Muscle of arm (tissue), 12 donors: Measurements from ENCODE around the gene EXOC4. TPM values are rescaled to one million over a fixed set of nuclear protein-coding genes. Genes with fewer than 3 reads are reported as not detected.

ENCODE experiments used
- DNase-seq: peaks from one replicate; pipeline ENCODE4 v3.0.0-alpha.2; 2013
- polyA plus RNA-seq, 12 donors: library from polyadenylated mRNA; unstranded; fragments of 120-200 nt; gene quantifications; one replicate each; pipeline ENCODE4 v1.2.1, GENCODE V29; 2013; ENCODE audit not compliant: insufficient read length in 12 of 12

The EXOC4 gene
- polyA plus RNA-seq, 12 donors, result 25.2 to 79.1 (median 55.5) TPM; not detected in 1

DNA sequence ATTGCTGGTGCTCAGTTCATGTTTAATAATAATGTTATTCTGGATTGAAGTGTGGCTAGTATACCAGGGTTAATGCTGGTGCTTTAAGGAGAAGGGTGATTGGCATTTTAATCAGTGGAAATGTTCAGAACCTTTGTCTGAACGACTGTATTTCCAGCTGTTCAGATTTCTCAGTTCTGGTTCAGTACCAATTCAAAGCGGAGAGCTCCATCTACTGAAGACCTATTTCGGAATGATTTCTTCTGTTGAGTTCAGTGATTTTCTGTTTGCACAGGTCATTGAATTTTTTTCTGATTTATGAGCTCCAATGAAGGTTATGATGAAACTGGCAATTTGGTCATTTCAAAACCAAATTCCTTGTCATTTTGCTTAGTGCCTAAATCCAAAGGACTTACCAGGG lies 160.1 kb downstream of the EXOC4 start:
- no peak for DNase-seq

DNA sequence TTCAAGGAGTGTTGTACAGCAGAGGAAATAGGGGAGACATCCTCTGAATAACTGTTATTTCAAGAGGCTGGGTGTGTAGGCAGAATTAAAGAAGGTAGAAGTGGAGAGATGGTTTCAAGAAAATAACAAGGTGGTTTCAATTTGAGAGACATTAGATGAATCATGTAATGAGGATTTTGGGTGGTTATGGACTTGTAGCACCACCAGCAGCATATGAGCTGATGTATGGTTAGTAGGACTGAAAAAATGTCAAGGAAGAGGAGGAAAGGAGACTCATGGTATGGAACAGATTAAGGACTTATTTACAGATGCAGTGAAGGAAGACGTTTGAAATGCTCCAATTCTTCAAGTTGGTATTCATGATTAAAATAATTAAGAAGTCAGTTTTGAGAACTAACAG lies 166.2 kb downstream of the EXOC4 start:
- no peak for DNase-seq

DNA sequence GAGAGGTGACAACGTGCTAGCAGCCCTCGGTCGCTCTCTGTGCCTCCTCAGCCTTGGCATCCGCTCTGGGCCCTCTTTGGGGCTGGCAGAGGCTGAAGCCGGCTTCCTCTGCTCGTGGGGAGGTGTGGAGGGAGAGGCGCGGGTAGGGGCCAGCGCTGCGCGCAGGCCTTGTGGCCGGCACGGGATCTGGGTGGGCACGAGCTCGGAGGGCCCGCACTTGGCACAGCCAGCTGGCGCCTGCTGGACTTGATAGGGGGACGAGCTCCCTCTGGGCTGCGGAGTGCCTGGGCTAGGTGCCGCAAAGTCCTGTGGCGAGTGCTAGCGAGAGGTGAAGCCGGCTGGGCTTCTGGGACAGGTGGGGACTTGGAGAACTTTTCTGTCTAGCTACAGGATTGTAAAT lies 170.7 kb downstream of the EXOC4 start:
- no peak for DNase-seq

DNA sequence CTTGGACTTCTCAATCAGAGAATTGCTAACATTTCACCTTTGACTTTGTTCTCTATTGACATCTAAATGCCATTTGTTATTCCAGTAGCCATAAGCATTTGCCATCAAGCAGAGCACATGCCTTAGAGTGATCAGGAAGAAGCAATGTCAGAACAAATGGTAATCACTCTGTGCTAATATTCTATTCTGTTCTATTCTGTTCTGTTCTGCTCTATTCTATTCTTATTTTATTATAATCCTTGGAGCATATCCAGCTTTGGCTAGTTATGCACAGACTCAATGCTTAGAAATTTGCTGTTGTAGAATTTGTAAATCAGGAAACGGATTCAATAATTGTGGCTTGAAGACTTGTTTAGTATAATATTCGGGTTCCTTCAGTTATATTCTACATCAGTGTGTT lies 175.4 kb downstream of the EXOC4 start:
- DNase-seq, result no peak

DNA sequence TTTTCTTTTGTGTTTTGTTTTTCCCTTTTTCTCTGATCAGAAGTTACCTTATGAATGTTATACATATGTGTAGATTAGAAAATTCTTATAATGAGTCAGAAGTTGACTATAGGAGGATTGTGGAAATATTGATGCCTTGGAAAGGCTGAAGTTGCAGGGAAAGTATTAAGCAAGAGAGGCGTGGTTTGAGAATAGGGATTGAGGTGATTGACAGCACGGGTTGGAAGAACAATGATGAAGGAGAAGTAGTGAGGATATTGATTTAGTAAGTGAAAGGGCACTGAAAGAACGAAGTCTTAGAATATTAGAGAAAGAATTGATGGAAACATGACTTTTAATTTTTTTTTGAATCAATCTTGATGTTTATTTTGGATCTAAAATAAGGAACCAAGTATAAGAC lies 176.0 kb downstream of the EXOC4 start:
- no peak for DNase-seq

DNA sequence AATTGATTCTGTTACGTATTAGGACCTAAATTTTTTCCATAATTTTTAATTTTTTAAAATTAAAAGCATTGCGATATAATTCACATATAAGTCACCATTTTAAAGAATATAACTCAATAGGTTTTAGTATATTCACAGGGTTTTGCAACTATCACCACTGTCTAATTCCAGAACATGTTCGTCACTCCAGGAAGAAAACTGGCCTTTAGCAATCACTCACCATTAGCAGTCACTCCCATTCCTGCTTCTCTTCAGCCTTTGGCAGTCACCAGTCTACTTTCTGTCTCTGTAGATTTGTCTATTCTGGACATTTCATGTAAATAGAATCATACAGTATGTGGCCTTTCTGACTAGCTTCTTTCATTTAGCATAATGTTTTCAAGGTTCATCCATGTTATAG lies 176.5 kb downstream of the EXOC4 start:
- no peak for DNase-seq

DNA sequence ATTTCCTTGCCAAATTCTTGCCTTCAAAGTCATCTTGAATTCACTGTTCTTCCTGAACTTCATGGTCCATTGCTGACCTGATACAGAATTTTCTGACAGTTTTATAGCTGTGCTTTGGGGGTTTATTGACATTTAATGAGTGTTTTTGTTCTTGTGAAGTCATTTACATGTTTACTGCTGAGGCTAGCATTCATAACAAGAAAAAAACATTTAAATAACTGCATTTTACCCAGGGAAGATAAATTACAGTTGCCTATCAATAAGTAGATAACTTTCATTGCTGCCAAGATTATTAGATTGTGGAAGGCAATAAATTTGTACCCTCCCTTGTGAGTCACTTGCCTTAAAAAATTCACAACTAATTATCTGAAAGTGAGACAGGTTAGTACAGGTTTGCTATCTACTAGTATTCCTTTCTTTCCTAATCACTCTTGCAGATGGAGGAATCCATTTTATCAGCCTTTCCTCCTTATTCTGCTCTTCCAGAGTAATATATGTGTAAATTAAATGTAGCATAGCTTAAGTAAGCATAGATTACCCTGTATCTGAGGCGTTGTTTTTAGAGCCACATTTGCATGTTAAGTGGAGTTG lies 178.4 kb downstream of the EXOC4 start:
- DNase-seq, result no peak

DNA sequence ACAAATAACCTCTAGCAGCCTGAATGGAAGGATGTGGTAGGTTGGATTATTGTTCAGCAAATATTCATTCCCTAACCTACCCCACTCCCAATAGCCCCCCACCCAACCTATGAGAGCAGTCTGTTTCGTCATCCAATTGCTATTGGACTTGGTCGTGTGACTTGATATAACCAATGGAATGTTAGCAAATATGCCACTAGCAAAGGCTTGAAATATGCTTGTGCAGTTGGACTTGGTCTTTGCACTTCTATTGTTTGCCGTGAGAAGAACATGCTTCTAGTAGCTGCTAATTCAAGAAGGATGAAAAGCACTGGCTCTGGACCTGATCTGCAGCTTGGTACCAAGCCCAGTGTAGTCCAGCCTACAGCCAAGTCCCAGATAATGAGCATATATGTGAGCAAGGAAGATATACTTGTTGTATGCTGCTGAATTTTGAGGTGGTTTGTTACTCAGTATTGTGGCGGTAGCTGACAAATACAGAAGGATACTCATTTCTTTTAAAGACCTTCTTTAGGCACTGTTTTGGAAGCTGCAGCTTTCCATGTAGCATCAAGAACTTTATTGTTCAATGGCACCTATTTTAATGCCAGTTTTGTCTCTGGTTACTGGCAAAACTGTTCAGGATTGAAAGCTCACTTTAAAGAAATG lies 180.4 kb downstream of the EXOC4 start:
- DNase-seq, result no peak

DNA sequence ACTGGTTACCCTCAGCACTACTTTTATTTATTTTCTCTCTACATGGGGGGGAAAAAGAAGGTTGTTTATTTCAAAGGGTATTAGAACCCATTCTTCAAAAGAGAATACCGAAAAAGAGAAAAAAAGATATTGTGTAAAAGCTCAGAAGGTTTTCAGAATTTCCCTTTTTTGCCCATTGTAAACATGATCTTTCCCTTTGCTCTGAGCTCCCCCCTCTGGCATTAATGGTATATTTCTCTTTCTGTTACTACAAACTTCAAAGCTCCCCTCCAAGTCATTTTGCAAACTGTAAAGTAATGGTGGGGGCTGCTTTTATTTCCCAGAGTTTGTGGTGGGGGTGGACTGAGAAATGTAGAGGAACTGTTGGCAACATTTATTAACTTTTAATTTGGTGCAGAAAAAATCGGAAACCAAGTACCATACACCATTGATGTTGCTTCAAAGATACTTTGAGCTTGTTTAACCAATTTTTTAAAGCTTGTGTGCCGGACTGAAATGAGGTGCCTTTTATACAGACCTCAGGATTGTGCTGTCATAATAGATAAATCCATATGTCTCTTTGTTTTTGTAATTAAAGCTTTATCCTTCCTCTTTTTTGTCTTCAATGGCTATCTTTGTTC lies 181.5 kb downstream of the EXOC4 start:
- DNase-seq, result peak; percentile 37

DNA sequence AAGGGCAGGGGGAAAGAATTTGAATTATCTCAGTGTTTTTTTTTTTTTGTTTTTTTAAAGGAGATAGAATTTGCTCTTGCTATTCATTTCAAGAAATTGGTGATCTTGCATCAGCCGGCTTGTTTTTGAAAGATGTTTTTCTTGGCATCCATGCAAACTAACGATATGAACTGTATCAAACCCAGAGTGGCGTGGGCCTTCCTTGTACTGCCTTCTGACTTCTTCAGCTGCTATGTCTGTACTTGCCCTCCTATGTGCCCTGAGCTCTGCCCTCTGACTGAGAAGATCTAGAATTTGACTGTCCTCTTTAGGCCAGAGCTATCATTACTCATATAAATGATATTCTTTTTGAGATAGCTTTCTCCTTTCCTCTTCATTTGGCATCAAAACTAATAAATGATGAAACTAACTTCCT lies 183.1 kb downstream of the EXOC4 start:
- no peak for DNase-seq

DNA sequence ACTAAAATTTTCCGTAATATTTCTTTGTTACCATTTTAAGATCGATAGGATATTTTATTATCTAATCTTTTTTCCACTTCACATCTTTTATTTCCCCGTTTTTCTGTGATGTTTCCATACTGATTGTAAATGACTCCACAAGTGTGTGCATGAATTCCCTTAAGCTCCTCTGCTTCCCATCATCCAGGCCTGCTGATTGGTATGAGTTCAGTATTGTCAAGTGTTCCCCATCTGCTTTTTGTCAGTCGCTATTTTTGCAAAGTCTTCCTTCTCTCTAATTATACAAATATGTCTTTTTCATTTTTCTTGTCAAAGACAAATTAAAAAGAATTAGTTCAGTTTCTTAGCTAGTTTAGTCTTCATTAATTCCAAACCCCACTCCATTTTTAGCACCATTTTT lies 184.7 kb downstream of the EXOC4 start:
- no peak for DNase-seq

DNA sequence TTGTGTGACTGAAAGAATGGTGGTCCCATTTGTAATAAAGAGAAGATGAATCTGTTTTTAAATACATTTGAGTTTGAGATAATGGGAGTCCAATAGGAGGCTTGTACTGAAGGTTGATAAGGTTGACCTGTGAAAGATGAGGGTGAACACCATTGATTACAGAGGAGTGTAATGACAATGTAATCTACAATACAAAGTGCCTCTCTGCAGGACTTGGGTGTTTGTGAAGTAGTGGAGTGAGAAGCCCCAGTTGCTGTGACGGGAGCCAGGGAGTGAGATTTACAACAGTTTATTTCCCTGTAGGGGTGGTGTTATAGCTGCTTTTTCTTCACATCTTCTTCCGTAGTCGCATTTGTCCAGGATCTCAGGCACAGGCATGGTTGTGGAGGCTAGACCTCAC lies 189.9 kb downstream of the EXOC4 start:
- DNase-seq, result no peak

DNA sequence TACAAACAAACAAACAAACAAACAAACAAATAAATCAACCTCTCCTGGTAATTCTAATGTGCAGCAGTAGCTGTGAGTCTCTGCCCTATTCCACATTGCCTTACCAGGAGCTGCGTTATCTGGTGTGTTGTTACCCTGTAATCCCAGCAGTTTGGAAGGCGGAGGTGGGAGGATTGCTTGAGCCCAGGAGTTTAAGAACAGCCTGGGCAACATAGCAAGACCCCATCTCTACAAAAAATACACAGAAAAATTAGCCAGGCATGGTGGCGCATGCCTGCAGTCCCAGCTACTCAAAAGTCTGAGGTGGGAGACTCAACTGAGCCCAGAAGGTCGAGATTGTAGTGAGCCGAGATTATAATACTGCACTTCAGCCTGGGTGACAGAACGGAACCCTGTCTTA lies 192.7 kb downstream of the EXOC4 start:
- DNase-seq, result no peak

DNA sequence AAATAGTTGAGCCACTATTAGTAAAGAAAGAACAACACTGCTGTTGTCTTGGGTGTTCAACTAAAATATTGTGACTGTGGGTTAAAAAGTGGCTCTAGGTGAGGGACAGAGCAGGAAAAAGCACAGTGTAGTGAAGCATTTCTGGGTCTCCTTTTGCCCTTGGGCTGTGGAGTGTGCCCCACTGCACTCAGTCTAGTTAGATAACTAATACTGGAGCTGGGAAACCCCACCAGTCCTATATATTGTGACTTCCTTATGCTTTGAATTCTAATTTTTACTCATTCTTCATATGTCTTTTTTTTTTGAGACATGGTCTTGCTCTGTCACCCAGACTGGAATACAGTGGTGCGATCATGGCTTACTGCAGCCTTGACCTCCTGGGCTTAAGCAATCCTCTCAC lies 195.1 kb downstream of the EXOC4 start:
- DNase-seq, result no peak

DNA sequence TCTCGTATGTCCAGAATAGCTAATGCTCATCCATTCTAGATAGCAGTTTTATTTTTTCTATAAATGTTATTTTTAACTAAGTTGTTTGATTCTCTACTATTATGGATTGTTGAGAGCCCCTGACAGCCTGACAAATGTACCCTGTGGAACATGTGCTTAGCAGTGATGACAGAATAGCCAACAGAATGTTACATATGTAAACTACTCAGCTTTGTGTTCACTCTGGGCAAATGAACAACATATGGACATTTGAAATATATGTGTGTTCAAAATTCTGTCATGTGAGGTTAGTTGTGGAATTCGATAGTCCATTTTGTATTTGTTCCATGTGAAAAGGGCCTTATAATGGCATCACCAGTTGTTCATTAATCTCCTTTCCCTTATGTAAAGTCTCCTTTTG lies 199.7 kb downstream of the EXOC4 start:
- DNase-seq, result no peak

DNA sequence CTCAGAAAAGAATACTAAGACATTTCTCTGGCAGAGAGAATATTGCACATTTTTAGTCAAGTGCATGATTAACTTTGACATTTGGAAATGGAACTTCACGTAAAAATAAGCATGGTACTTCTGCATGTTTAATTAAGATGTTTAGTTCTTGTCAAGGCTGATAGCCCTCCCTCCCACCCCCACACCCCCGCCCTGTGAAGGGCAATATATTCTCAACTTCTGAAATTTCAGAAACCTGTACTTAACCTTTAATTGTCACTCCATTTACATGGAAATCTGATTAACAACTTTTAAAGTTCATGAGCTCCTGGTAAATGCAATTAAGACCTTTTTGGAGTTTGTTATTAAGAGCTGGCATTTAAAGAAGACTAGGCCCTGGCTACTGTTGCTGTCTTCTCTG lies 205.8 kb downstream of the EXOC4 start:
- DNase-seq, result no peak

DNA sequence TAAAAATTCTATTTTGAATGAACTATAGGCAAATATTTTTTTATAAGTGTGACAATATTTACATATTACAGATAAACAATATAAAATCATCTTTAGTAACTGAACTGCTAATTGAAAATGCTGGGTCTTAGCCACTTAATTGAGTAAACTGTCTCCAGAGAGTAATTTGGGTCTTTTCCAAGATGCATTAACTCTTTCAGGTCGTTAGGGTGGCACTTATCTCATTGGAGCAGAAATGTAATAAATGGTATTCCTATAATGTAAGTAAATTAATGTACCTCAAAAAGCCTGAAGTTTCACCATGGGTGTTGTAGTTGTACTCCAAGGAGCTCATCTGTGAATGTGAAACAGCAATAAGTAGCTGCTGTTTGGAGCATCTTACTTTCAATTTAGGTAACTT lies 208.5 kb downstream of the EXOC4 start:
- no peak for DNase-seq

DNA sequence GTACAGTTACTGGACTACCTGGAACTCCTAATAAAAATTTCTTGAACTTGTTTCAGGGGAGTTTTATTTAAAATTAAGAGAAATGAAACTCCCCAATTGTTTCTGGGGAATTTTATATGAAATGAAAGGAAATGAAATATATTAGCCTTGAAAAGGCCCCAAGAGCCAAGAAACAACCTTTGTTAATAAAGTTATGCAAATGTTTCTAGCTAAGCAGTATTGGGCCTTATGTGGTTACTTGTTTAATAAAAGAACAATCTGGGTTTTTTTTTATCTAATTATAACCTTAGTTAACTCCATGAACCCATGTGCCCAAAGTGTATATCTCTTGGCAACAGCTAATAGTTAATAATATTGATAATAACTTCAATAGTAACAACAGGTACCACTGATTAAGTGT lies 222.8 kb downstream of the EXOC4 start:
- DNase-seq, result no peak

DNA sequence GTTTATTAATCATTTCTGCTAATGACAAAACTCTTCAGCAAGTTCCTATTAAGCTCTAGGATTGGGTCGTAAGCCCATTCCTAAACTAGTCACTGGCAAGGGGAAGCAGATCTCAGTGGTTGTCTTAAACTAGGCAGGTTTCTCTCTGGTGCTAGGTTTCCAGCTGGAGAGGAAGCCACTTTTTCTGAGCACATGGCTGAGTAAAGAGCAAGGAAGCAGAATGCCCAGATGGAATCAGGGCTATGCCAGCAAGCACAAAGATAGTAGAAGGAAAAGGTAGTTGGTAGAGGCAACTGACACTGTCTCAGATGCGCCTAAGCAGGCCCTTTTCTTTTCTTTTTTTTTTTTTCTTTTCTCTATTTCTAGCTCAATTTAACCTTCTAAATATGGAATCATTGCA lies 224.9 kb downstream of the EXOC4 start:
- no peak for DNase-seq

DNA sequence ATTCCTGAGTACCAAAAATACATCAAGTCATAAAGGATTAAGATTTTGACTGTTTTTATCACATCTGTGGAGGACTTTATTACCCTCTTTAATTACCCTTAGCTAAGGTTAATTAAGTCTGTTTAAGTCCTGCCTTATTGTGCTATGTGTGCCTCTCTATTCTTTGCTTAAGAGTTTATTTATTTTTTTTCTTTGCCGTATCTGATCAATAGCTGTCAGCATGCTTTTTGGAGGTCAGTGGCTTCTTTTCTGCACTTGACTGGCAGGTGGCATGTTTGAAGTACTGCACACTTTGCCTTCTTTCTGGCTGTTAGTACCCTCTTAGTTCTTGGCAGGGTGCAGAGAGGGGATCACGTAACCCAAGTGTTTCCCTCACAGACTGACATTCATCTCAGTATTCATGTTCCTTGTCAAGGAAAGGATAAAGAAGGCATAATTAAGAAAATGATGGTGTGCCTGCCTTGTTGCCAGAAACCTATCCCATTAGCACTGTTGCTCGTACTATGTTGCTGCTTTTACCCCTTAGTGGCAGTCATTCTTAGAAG lies 225.8 kb downstream of the EXOC4 start:
- DNase-seq, result no peak

DNA sequence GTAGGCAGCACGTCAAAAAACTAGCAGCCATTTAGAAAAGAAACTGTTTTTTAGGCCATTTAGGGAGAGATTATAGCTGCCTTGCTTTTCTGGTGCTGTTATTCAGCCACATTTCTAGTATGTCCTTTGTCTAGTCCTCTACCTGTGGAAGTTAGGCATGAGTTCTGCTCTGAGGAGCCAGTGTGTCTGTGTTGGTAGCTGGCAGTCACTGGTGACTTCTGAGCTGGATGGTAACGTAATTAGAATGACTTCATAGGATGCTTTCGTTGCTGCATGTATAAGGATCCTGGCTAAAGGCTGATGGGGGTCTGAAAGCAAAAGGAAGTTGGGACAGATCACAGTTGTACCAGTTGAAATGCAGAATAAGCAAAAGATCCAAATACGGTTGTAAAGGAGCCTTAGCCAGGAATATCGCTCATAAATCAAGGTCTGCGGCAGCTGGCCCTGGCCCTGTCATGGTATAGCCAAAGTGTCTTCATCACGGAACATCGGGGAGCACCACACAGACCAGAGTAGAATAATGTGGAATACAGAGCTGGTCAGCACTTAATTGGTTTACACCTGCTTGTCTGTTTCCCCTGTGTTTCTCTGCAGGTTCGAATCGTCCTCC lies 226.7 kb downstream of the EXOC4 start:
- DNase-seq, result no peak

DNA sequence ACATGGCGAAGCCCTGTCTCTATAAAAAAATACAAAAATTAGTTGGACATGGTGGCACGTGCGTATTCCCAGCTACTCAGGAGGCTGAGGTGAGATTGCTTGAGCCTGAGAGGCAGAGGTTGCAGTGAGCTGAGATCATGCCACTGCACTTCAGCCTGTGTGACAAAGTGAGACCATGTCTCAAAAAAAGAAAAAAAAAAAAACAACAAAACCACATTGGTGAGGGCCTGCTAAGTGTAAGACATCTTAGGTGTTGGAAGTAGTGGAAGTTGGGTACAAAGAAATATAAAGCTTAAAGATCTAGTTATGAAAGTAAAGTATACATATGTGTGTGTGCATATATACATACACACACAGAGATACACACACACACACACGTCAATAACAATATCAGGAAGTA lies 228.0 kb downstream of the EXOC4 start:
- no peak for DNase-seq

DNA sequence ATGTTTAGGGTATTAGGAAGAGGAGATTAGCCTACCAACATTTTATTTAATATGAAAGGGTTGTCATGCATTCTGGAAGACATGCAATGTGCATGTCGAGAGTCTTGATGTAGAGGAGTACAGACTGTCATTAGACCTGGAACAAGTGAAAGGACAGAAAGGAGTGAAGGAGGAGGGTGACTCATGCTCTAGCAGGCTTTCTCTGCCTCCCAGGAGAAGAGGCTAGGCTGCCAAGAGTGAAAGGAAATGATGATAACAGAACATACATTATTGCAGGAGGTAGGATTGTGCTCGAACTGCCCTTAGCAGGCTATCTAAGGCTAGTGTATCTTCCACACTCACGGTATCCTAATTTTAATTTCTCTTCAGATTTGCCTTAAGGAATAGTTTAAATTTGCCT lies 228.8 kb downstream of the EXOC4 start:
- DNase-seq, result peak; percentile 33
